SK-N-SH treated with all-trans-retinoic acid at 6 μM for 48 hours (cell line): Measurements from ENCODE around the gene PASK.

Experiments used
- ATAC-seq: fragments of 200-7000 bp; cut with Tn5 transposase; 3 replicates; pipeline ENCODE4 v1.9.1; 2020; ENCODE audit warnings: mild to moderate bottlenecking, moderate library complexity
- ARNTL ChIP-seq: fragments of 450-650 bp; formaldehyde crosslinking; IDR thresholded peaks from 2 replicates; pipeline ENCODE4 v1.5.0; 2020; ENCODE audit warnings: low read depth, mild to moderate bottlenecking, moderate library complexity, borderline replicate concordance
- BACH2 ChIP-seq: fragments of 250-450 bp; sonication (Bioruptor Pico); IDR thresholded peaks from 2 replicates; pipeline ENCODE4 v1.9.0; 2021; ENCODE audit warnings: mild to moderate bottlenecking, borderline replicate concordance
- CREB5 ChIP-seq: fragments of 250-450 bp; sonication (Bioruptor Pico); IDR thresholded peaks from 2 replicates; pipeline ENCODE4 v1.5.1; 2020; ENCODE audit warnings: low read depth, mild to moderate bottlenecking, moderate library complexity
- CSDC2 ChIP-seq: fragments of 250-450 bp; sonication (Bioruptor Pico); IDR thresholded peaks from 2 replicates; pipeline ENCODE4 v1.5.0; 2020; ENCODE audit warnings: mild to moderate bottlenecking, moderate library complexity
- CSRNP3 ChIP-seq: fragments of 250-450 bp; sonication (Bioruptor Pico); IDR thresholded peaks from 2 replicates; pipeline ENCODE4 v1.5.1; 2021; ENCODE audit warnings: mild to moderate bottlenecking, moderate library complexity
- GLIS3 ChIP-seq: fragments of 250-450 bp; sonication (Bioruptor Pico); IDR thresholded peaks from 2 replicates; pipeline ENCODE4 v1.5.0; 2020; ENCODE audit warnings: mild to moderate bottlenecking, moderate library complexity
- ISL1 ChIP-seq: fragments of 250-450 bp; sonication (Bioruptor Pico); IDR thresholded peaks from 2 replicates; pipeline ENCODE4 v2.1.2; 2022; ENCODE audit warnings: mild to moderate bottlenecking, moderate library complexity
- OSR1 ChIP-seq: fragments of 250-450 bp; sonication (Bioruptor Pico); IDR thresholded peaks from 2 replicates; pipeline ENCODE4 v1.8.0; 2022; ENCODE audit warnings: moderate library complexity, mild to moderate bottlenecking, inconsistent platforms
- PATZ1 ChIP-seq: fragments of 250-450 bp; sonication (Bioruptor Pico); IDR thresholded peaks from 2 replicates; pipeline ENCODE4 v1.8.0; 2020; ENCODE audit warnings: mild to moderate bottlenecking, moderate library complexity, borderline replicate concordance
- PPARA ChIP-seq: fragments of 250-450 bp; sonication (Bioruptor Pico); IDR thresholded peaks from 2 replicates; pipeline ENCODE4 v1.5.0; 2020; ENCODE audit warnings: mild to moderate bottlenecking, borderline replicate concordance
- RARB ChIP-seq: fragments of 250-450 bp; sonication (Bioruptor Pico); IDR thresholded peaks from 2 replicates; pipeline ENCODE4 v1.8.0; 2021; ENCODE audit warnings: mild to moderate bottlenecking, moderate library complexity
- SNAI2 ChIP-seq: fragments of 250-450 bp; sonication (Bioruptor Pico); IDR thresholded peaks from 2 replicates; pipeline ENCODE4 v1.5.0; 2020; ENCODE audit warnings: mild to moderate bottlenecking, moderate library complexity
- TCF4 ChIP-seq: fragments of 250-450 bp; sonication (Bioruptor Pico); IDR thresholded peaks from 2 replicates; pipeline ENCODE4 v1.8.0; 2021; ENCODE audit warnings: mild to moderate bottlenecking, moderate library complexity, borderline replicate concordance
- TOX ChIP-seq: fragments of 250-450 bp; sonication (Bioruptor Pico); IDR thresholded peaks from 2 replicates; pipeline ENCODE4 v1.8.0; 2021; ENCODE audit warnings: mild to moderate bottlenecking, moderate library complexity, borderline replicate concordance
- TSHZ2 ChIP-seq: fragments of 250-450 bp; sonication (Bioruptor Pico); IDR thresholded peaks from 2 replicates; pipeline ENCODE4 v1.5.0; 2020; ENCODE audit warnings: mild to moderate bottlenecking, moderate library complexity
- ZC3H10 ChIP-seq: fragments of 250-450 bp; sonication (Bioruptor Pico); IDR thresholded peaks from 2 replicates; pipeline ENCODE4 v1.5.1; 2021; ENCODE audit warnings: mild to moderate bottlenecking, moderate library complexity
- ZFP3 ChIP-seq: fragments of 250-450 bp; sonication (Bioruptor Pico); IDR thresholded peaks from 2 replicates; pipeline ENCODE4 v1.5.0; 2020; ENCODE audit warnings: mild to moderate bottlenecking, moderate library complexity
- ZFP30 ChIP-seq: fragments of 450-650 bp; formaldehyde crosslinking; IDR thresholded peaks from 2 replicates; pipeline ENCODE4 v1.5.0; 2022; ENCODE audit warnings: mild to moderate bottlenecking, moderate library complexity
- ZNF565 ChIP-seq: fragments of 450-650 bp; formaldehyde crosslinking; conservative IDR thresholded peaks from 2 replicates; pipeline ENCODE4 v1.5.0; 2020; ENCODE audit warnings: low read depth, mild to moderate bottlenecking, moderate library complexity
- ZNF70 ChIP-seq: fragments of 450-650 bp; formaldehyde crosslinking; IDR thresholded peaks from 2 replicates; pipeline ENCODE4 v1.5.0; 2020; ENCODE audit warnings: mild to moderate bottlenecking, moderate library complexity
- ZNF8 ChIP-seq: fragments of 450-650 bp; formaldehyde crosslinking; IDR thresholded peaks from 2 replicates; pipeline ENCODE4 v1.5.0; 2020; ENCODE audit warnings: mild to moderate bottlenecking, moderate library complexity

PASK gene

GRCh38 chr2:241064008-241064801, 85.1 kb downstream of the PASK start:
- peak; percentile 55; the same call in 2 of the 3 replicates for ATAC-seq

GRCh38 chr2:241063587-241063986, 85.7 kb downstream of the PASK start:
- ATAC-seq: no peak
- no peak for TF ChIP-seq CSRNP3
- TF ChIP-seq ISL1 (CRISPR knock-in tag): no peak
- TF ChIP-seq, all 23 proteins: peak for 0

More at GRCh38 chr2:241064008-241064801, 85.1 kb downstream of the PASK start:
- TF ChIP-seq PATZ1 (CRISPR knock-in tag): no peak
- no peak for TF ChIP-seq RARB
- TF ChIP-seq GLIS3 (CRISPR knock-in tag): no peak
- TF ChIP-seq ZNF70 (CRISPR knock-in tag): no peak
- TF ChIP-seq CSRNP3: no peak
- TF ChIP-seq TSHZ2: no peak
- no peak for TF ChIP-seq ZFP3 (CRISPR knock-in tag)
- no peak for TF ChIP-seq SNAI2 (CRISPR knock-in tag)
- no peak for TF ChIP-seq ZC3H10 (CRISPR knock-in tag)
- TF ChIP-seq ZNF8 (CRISPR knock-in tag): no peak
- TF ChIP-seq ZFP30 (CRISPR knock-in tag): no peak
- no peak for TF ChIP-seq BACH2
- TF ChIP-seq, all 23 proteins: peak for 0

- ATAC-seq: no peak
- TF ChIP-seq PATZ1 (CRISPR knock-in tag) (no peak), CSRNP3 (no peak), ZC3H10 (CRISPR knock-in tag) (no peak), SNAI2 (CRISPR knock-in tag) (no peak), ZFP3 (CRISPR knock-in tag) (no peak), TSHZ2 (no peak), TCF4 (CRISPR knock-in tag) (no peak), OSR1 (no peak), ARNTL (CRISPR knock-in tag) (no peak), TOX (CRISPR knock-in tag) (no peak), PPARA (CRISPR knock-in tag) (no peak), CREB5 (CRISPR knock-in tag) (no peak), ZNF565 (CRISPR knock-in tag) (no peak), ISL1 (CRISPR knock-in tag) (no peak), CSDC2 (CRISPR knock-in tag) (no peak), ZNF70 (CRISPR knock-in tag) (no peak)
Measured at GRCh38 chr2:241063093-241063551, 86.2 kb downstream of the PASK start.
